Right renal pelvis (tissue), 4 donors: ENCODE results near the gene ST6GALNAC2. TPM values are rescaled to one million over a fixed set of nuclear protein-coding genes. Genes with fewer than 3 reads are reported as not detected.
"Not testable (repeated sequence)": the region's sequence is repeated elsewhere in the genome, so short reads cannot be mapped to it uniquely, and the experiment has no call there.

Source experiments
- DNase-seq, 4 donors: peaks; one replicate each; pipeline ENCODE4 v3.0.0-alpha.2; 2013; ENCODE audit warnings: low read depth in 4 of 4, low spot score in 3 of 4, missing footprints in 1 of 4
- polyA plus RNA-seq, 4 donors: library from polyadenylated mRNA; unstranded; fragments of 120-200 nt; gene quantifications; one replicate each; pipeline ENCODE4 v1.2.1, GENCODE V29; 2013; ENCODE audit not compliant: insufficient read length in 4 of 4

Gene ST6GALNAC2
- polyA plus RNA-seq, result 10 to 100 TPM; 11.4 to 14.8 (median 12.3) TPM

GRCh38 chr17:76585649-76586593, at the start of gene ST6GALNAC2:
ST6GALNAC2 (minus strand) TSS chr17:76585860; CDS start chr17:76585808, 52 bp downstream.
- DNase-seq, result no peak

DNA sequence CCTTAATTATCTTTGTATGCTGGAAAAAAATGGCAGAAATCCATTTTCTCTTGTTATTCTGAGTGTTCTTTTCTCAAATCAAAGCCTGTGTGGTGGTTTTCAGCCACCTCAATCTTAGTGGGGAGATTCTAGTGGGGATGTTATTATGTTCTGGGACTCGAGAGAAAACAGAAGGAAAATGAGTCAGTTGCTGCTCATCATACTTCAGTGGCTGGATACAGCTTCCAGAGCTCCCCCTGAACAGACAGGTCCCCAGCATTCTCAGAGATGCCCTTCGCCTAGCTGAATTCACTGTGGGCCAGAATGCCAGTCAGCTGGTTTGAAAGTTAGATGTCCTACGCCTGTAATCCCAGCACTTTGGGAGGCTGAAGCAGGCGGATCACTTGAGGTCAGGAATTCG, 49.4 kb upstream of the ST6GALNAC2 start:
- DNase-seq, result no peak

DNA sequence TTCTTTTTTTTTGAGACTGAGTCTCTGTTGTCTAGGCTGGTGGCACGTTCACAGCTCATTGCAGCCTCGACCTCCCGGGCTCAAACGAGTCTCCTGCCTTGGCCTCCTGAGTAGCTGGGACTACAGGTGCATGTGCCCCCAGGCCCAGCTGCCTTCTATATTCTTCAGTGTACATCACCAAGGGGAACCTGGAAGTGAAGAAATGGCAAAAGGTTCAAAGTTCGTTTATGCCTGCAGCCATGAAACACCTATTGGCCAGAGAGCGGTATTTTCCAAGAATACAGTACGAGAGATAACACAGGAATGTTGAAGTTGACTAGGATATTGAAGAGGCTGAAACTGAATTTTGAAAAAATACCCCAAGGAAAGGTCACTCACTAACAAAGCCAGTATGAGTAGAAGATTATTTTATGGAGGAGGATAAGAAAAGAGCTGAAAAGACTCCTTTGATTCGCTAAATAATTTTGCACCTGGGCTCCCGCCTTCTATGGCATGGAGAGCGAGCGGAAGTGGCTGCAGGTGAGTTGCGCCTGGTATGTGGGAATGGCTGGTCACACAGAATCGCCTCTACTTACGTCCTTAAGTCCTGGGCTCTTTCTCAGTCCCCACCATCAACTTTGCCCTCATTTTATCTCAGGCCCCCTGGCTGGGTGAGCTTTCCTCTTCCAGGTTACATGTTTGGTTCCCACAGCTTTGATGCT, 48.1 kb upstream of the ST6GALNAC2 start:
- no peak for DNase-seq

- DNase-seq, result no peak
These were observed 46.3 kb upstream of the ST6GALNAC2 start for GRCh38 chr17:76631821-76632565.

DNA sequence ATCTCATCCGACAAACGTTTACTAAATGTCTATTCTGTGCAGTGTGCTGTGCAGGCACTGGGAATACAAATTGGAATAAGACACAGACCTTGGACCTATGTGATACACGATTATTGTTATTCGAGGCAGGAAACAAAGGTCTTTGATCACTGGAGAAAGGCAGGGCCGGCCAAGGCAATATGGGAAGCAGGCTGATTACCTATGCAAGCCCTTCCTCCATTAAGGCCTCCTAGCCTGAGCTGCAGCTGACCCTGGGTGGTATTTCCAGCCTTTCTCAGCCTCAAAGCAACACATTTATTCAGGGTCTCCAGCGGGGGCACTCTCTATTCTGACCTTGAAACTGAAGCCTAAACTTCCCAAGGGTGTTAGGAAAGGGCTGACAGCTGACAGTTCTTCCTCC, 44.5 kb upstream of the ST6GALNAC2 start:
- DNase-seq, result no peak

DNA sequence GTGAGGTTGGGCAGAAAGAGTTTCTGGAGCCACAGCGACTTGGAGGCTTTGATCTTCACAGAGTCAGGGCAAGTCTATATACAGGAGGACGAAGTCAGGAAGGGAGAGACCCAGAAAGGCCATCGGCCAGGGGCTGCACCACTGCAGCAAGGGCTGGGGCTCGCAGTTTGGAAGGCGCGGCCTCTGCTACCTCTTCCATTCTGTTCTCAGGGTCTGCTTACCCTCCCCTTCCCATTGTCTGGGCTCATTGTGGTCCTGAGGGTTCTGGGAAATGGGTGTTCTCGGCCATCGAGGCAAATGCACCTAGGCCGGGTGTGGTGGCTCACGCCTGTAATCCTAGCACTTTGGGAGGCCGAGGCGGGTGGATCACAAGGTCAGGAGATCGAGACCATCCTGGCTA, 41.9 kb upstream of the ST6GALNAC2 start:
- no peak for DNase-seq

- DNase-seq, result no peak
These were observed 40.8 kb upstream of the ST6GALNAC2 start for GRCh38 chr17:76626442-76626841.

DNA sequence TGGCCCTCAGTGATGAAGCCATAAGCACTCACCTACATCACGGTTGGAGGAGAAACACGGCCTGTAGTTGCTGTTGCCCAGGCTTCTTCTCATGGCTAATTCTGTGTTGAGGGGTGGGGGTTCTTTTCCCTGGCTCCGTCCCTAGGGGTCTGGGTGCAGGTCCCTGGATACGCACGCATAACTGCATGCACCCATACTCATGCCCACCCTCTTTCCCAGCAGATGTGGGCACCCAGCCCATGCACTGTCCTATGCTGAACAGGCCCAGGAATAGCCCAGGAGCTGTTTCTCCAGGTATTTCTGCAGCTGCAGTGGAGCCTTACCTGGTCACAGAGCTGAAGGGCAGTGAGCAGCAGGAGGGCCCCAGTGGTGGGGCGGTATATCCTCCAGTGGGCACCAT, 39.8 kb upstream of the ST6GALNAC2 start:
- no peak for DNase-seq

DNA sequence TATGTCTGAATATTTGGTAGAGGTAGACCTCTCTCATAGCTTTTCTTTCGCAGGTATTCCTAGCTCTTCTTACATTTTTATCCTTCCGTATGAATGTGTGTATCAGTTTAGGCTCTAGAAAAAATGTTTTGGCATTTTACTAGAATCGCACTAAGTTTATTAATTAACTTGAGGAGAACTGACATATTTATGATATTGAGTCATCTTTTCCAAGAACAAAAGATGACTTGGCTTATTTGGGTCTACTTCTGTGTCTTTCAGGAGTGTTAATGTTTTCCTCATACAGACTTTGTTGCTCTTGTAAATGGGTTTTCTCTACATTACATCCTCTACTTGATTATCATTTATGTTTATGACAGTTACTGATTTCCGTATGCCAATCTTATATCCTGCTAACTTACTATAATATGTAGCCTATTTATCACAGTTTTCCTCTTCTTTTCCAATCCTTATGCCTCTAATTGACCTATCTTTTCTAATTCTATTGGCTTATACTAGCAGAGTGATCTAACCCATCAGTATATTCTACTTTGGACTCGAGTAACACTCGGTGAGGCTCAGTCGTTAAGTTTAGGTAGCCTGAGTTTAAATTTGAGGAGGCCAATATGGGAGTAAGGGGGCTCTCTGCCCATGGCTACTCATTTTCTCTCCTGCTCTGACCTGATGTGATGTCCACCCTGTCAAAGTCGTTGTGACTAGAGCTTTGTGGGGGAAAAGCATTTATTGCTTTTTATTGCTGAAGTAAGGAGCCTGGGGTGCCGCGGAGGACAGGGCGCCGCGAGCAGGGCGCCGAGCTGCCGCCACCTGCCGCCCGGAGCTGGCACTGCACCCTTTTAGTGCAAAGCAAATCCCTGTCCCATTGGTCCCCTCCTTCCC, 37.8 kb upstream of the ST6GALNAC2 start:
- DNase-seq, result peak in 1 of 4 donors; percentile 62

DNA sequence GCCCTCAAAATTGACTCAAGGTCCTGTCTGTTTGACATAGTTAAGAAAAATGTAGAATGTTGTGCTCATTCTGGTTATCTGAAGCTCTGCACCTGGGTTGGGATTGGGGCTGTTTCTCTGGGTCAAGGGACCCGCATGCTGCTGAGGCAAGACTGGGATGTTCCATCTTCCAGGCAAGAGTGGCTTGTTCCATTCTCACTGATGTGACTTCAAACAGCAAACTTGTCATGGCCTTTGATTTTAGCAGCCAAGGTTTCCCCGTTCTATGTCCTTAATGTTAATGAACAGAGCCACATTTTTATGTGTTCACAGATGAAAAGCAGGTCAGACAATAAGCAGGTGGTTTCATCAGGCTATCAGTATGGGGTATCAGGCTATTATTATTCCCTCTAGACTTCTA, 32.2 kb upstream of the ST6GALNAC2 start:
- DNase-seq, result no peak

DNA sequence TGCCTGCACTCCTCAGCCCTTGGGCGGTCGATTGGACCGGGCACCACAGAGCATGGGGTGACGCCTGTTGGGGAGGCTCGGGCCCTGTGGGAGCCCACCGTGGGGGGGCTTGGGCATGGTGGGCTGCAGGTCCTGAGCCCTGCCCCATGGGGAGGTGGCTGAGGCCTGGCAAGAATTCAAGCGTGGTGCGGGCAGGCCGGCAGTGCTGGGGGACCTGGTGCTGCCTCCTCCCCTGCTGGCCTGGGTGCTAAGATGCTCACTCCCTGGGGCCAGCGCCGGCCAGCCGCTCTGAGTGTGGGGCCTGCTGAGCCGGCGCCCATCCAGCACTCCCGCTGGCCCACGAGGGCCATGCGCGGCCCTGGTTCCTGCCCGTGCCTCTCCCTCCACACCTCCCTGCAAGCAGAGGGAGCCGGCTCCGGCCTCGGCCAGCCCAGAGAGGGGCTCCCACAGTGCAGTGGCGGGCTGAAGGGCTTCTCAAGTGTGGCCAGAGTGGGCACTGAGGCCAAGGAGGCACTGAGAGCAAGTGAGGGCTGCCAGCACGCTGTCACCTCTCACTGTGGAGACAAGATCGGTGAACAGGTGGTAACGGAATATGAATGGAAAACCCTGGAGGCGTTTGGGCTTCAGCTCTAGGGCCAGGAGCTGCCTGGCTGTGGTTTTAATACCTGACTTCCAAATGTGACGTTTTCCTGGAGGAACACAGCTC, 29.4 kb upstream of the ST6GALNAC2 start:
- DNase-seq, result no peak

DNA sequence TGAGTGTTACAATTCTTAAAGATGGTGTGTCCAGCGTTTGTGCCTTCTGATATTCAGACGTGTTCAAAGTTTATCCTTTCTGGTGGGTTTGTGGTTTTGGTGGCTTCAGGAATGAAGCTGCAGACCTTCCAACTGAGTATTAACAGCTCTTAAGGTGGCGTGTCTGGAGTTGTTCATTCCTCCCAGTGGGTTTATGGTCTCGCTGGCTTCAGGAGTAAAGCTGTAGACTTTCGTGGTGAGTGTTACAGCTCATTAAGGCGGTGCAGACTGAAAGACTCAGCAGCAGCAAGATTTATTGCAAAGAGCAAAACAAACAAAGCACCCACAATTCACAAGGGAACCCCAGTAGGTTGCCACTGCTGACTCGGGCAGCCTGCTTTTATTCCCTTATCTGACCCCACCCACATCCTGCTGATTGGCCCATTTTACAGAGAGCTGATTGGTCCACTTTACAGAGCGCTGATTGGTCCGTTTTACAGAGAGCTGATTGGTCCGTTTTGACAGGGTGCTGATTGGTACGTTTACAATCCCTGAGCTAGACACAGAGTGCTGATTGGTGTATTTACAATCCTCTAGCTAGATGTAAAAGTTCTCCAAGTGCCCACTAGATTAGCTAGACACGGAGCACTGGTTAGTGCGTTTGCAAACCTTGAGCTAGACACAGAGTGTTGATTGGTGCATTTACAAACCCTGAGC, 28.6 kb upstream of the ST6GALNAC2 start:
- DNase-seq, result not testable (repeated sequence)

DNA sequence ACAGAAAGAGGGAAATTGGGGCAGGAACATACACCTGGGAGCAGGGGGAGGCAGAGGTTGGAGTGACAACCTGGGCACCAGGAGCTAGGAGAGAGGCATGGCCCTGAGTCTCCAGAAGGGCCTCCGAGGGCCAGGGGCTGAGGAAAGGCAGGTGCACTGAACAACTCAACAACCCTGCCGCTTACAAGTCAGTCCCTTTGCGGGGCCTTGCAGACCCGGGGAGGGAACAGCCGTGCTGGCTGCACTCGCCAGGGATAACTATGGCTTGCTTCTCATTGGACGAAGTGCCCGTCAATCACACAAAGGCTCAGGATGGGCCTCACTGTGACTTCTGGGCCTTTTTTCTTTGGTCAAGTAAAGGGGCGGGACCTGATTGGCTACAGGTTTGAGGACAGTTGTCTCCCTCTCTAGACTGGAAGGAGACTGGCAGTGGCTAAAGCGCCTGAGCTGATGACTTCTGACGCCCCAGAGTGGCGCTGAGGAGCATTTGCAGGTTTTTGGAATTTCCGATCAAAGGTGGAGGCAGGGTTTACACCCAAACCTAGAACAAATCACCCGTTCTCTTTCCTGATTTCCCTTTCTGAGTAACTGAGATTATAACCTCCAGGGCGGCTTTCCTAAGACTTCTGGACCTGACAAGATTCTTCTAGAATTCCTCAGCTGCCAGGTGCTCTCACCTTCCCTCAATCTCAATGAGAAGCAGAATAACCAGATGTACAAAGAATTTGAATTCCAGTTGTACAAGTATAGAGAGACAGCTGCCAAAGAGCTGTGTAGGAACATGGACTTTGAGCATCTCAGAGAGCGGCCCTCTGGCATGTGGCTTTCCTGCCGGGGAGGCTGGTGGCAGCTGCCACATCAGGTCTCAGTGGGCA, 27.6 kb upstream of the ST6GALNAC2 start:
- DNase-seq, result no peak

DNA sequence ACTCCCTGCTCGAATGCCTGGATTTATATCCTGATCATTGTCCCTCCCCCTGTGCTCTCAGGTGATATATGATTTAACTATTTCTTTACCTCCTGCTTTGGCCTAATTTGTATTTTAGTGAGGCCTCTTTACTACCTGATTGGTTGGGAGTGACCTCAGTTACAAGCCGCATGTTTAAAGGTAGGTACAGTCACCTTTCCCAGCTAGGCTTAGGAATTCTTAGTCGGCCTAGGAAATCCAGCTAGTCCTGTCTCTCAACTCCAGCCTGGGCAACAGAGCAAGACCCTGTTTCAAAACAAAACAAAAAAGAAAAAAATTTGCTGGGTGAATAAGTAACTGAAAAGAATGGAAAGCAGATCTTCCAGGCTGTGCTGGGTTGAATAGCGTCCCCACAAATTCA, 26.8 kb upstream of the ST6GALNAC2 start:
- DNase-seq, result no peak

DNA sequence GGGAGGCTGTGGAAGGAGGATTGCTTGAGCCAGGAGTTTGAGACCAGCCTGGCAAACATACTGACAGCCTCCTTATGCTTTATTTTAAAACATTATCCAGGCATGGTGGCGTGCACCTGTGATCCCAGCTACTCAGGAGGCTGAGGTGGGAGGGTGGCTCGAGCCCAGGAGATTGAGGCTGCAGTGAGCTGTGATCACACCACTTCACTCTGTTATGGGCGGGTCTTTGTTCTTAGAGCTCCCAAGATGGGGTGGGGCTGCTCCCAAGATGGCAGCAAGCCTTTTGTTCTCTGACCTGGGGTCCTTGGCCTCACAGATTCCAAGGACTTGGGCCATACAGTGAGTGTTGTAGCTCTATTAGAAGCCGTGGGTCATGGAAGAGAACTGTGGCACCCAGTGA, 26.1 kb upstream of the ST6GALNAC2 start:
- DNase-seq, result no peak

- not testable (repeated sequence) for DNase-seq
These were observed 25.6 kb upstream of the ST6GALNAC2 start for GRCh38 chr17:76611080-76611749.

- DNase-seq, result not testable (repeated sequence)
These were observed 21.0 kb upstream of the ST6GALNAC2 start for GRCh38 chr17:76606685-76607084.
